Activated effector memory CD4-positive, alpha-beta T cell treated with anti-CD3 and anti-CD28 coated beads, Interleukin-2, amount 50 U/mL, for 16 hours (primary cell): Measurements from ENCODE around the gene PTP4A2.
"Not testable (repeated sequence)": the region's sequence is repeated elsewhere in the genome, so short reads cannot be mapped to it uniquely, and the experiment has no call there.

Experiments
- DNase-seq: peaks from one replicate; pipeline ENCODE4 v3.0.0-alpha.2; 2020

The PTP4A2 gene

GRCh38 chr1:31923901-31924535 lies 14.2 kb downstream of the PTP4A2 start:
- DNase-seq, result no peak

- DNase-seq, result no peak
These were observed 17.2 kb downstream of the PTP4A2 start for GRCh38 chr1:31920956-31921355.

- no peak for DNase-seq
These were observed 18.6 kb downstream of the PTP4A2 start for GRCh38 chr1:31919591-31919990.

- DNase-seq, result no peak
These were observed 22.7 kb downstream of the PTP4A2 start for GRCh38 chr1:31915438-31915837.

- DNase-seq, result no peak
These were observed 24.2 kb downstream of the PTP4A2 start for GRCh38 chr1:31913968-31914367.

- DNase-seq, result no peak
These were observed 25.3 kb downstream of the PTP4A2 start for GRCh38 chr1:31912839-31913239.

- DNase-seq, result no peak
These were observed 26.0 kb downstream of the PTP4A2 start for GRCh38 chr1:31911994-31912780.

- no peak for DNase-seq
These were observed 27.2 kb downstream of the PTP4A2 start for GRCh38 chr1:31910933-31911332.

GRCh38 chr1:31909691-31910090 lies 28.5 kb downstream of the PTP4A2 start:
- DNase-seq, result no peak

- DNase-seq, result no peak
These were observed 31.6 kb downstream of the PTP4A2 start for GRCh38 chr1:31906557-31906956.

GRCh38 chr1:31905681-31906080 lies 32.5 kb downstream of the PTP4A2 start:
- no peak for DNase-seq

GRCh38 chr1:31905093-31905509 lies 33.1 kb downstream of the PTP4A2 start:
- DNase-seq, result no peak

- no peak for DNase-seq
These were observed 33.7 kb downstream of the PTP4A2 start for GRCh38 chr1:31904339-31905092.

- no peak for DNase-seq
These were observed 35.7 kb downstream of the PTP4A2 start for GRCh38 chr1:31902510-31902860.

GRCh38 chr1:31901838-31902509 lies 36.2 kb downstream of the PTP4A2 start:
- DNase-seq, result no peak

- DNase-seq, result no peak
These were observed 37.4 kb downstream of the PTP4A2 start for GRCh38 chr1:31900790-31901189.

- DNase-seq, result no peak
These were observed 40.6 kb downstream of the PTP4A2 start for GRCh38 chr1:31897526-31898100.

- DNase-seq, result not testable (repeated sequence)
These were observed 42.5 kb downstream of the PTP4A2 start for GRCh38 chr1:31895474-31896198.

- DNase-seq, result no peak
These were observed 46.9 kb downstream of the PTP4A2 start for GRCh38 chr1:31891280-31891679.

GRCh38 chr1:31888291-31888690 lies 49.9 kb downstream of the PTP4A2 start:
- no peak for DNase-seq

GRCh38 chr1:31886866-31887265 lies 51.3 kb downstream of the PTP4A2 start:
- no peak for DNase-seq

GRCh38 chr1:31885851-31886250 lies 52.3 kb downstream of the PTP4A2 start:
- DNase-seq, result no peak
